ENCODE measurements around the gene SYCP2.

- TF ChIP-seq EZH2phosphoT487 (IDR thresholded peaks at IDR 0.05; ENCODE audit: low read depth, severe bottlenecking, unreplicated experiment) (no peak), CTCF (IDR thresholded peaks at IDR 0.05; ENCODE audit: poor library complexity) (no peak), EZH2 (IDR thresholded peaks at IDR 0.05; ENCODE audit: borderline replicate concordance) (no peak)
Observed at GRCh38 chr20:59923514-59923913, 9.9 kb downstream of the SYCP2 start.
